Endothelial cell of umbilical vein (primary cell): ENCODE data around the gene CLCN6. TPM values are rescaled to one million over a fixed set of nuclear protein-coding genes. Genes with fewer than 3 reads are reported as not detected.

Experiments
- BruUV-seq: library from RNA; stranded (reverse); fragments of 400-500 nt; replicated peaks from 2 replicates; lab custom pipeline; 2021; lab: Mats Ljungman, UMichigan
- CTCF ChIA-PET: fragments of 300-600, 350-600 bp; sonication (Branson Sonifier 250); formaldehyde crosslinking; loops from one replicate; lab custom pipeline; 2021; ENCODE audit warnings: antibody characterized with exemption, inconsistent platforms; lab: Charles Lee
- POLR2A ChIA-PET: fragments of 300-600, 350-600 bp; sonication (Branson Sonifier 250); formaldehyde crosslinking; loops from one replicate; lab custom pipeline; 2021; ENCODE audit warnings: antibody characterized with exemption, inconsistent platforms; lab: Charles Lee
- DNase-seq: peaks from one replicate; pipeline ENCODE4 v3.0.0-alpha.2; 2011; ENCODE audit warnings: low read depth, low spot score
- FAIRE-seq: peaks from 2 replicates; lab custom pipeline; 2011; peaks lifted over from hg19 to GRCh38; lab: Jason Lieb, UNC
- H2AFZ ChIP-seq: 2 replicates; pipeline ENCODE4 v1.6.0; 2012; ENCODE audit warnings: low read depth, low read length, control low read depth, inconsistent platforms
- H3K27ac ChIP-seq: 2 replicates; pipeline ENCODE4 v1.5.1; 2011; ENCODE audit warnings: low read depth, mild to moderate bottlenecking, control low read depth, low read length, moderate library complexity; ENCODE audit not compliant: insufficient read depth
- H3K27me3 ChIP-seq, 2 experiments: 2 replicates each; pipeline versions ENCODE4 v1.6.0 to v1.6.1; 2011; ENCODE audit warnings: low read length in 2 of 2, mixed read lengths in 1 of 2; ENCODE audit not compliant: control insufficient read depth in 2 of 2, insufficient read depth in 2 of 2
- H3K36me3 ChIP-seq, 2 experiments: 2 replicates in 1 of 2; 3 replicates in 1 of 2; pipeline ENCODE4 v1.5.1; 2011; ENCODE audit warnings: low read length in 2 of 2, mild to moderate bottlenecking in 1 of 2, moderate library complexity in 1 of 2; ENCODE audit not compliant: control insufficient read depth in 2 of 2, insufficient read depth in 2 of 2; ENCODE audit errors: extremely low read depth in 1 of 2
- H3K4me1 ChIP-seq: 3 replicates; pipeline ENCODE4 v1.5.1; 2011; ENCODE audit warnings: mild to moderate bottlenecking, low read length; ENCODE audit not compliant: control insufficient read depth, insufficient read depth; ENCODE audit errors: extremely low read depth
- H3K4me2 ChIP-seq: 2 replicates; pipeline ENCODE4 v1.6.1; 2011; ENCODE audit warnings: low read length, control low read depth, mixed read lengths; ENCODE audit not compliant: insufficient read depth
- H3K4me3 ChIP-seq, 3 experiments: fragments of 200-600 bp in 1 of 3; sonication (generic), shearing (Covaris generic) in 1 of 3; replicated peaks in 1 of 3; 2 replicates each; pipeline ENCODE4 v1.5.1; 2011 to 2016; ENCODE audit warnings: control low read depth in 3 of 3, low read length in 3 of 3, mild to moderate bottlenecking in 2 of 3, inconsistent platforms in 1 of 3, low read depth in 1 of 3, moderate library complexity in 1 of 3; ENCODE audit not compliant: insufficient read depth in 1 of 3
- H3K79me2 ChIP-seq: 2 replicates; pipeline ENCODE4 v1.6.0; 2012; ENCODE audit warnings: low read length, inconsistent platforms; ENCODE audit not compliant: control insufficient read depth, insufficient read depth
- H3K9ac ChIP-seq: replicated peaks from 2 replicates; pipeline ENCODE3; 2011; ENCODE audit warnings: low read length, control low read depth; ENCODE audit not compliant: insufficient read depth; ENCODE audit errors: extremely low read depth
- H3K9me1 ChIP-seq: replicated peaks from 3 replicates; pipeline ENCODE4 v1.6.0; 2011; ENCODE audit warnings: mild to moderate bottlenecking, low read length; ENCODE audit not compliant: control insufficient read depth, insufficient read depth; ENCODE audit errors: extremely low read depth
- H3K9me3 ChIP-seq: replicated peaks from 2 replicates; pipeline ENCODE4 v1.5.1; 2012; ENCODE audit warnings: low read length, inconsistent platforms; ENCODE audit not compliant: control insufficient read depth, insufficient read depth
- H4K20me1 ChIP-seq: replicated peaks from 2 replicates; pipeline ENCODE3; 2011; ENCODE audit warnings: mild to moderate bottlenecking, low read length; ENCODE audit not compliant: control insufficient read depth, insufficient read depth; ENCODE audit errors: extremely low read depth
- CTCF ChIP-seq, 2 donors: IDR thresholded peaks; 1 replicate in 1 of 2; 2 replicates in 1 of 2; pipeline ENCODE4 v1.5.1; 2011; ENCODE audit warnings: low read length in 2 of 2, mild to moderate bottlenecking in 2 of 2, moderate library complexity in 2 of 2, control low read depth in 1 of 2, inconsistent platforms in 1 of 2, low read depth in 1 of 2; ENCODE audit not compliant: insufficient read depth in 1 of 2; ENCODE audit errors: extremely low read depth in 1 of 2
- EZH2 ChIP-seq: IDR thresholded peaks from 2 replicates; pipeline ENCODE4 v1.6.1; 2012; ENCODE audit warnings: borderline replicate concordance, low read depth, mild to moderate bottlenecking, moderate library complexity, low read length, inconsistent platforms; ENCODE audit not compliant: severe bottlenecking
- FOS ChIP-seq: IDR thresholded peaks from 2 replicates; pipeline ENCODE4 v1.6.1; 2011; ENCODE audit warnings: mild to moderate bottlenecking, low read length, moderate library complexity, borderline replicate concordance; ENCODE audit not compliant: insufficient read depth
- GATA2 ChIP-seq: IDR thresholded peaks from 2 replicates; pipeline ENCODE4 v1.7.0; 2011; ENCODE audit warnings: low read depth, mild to moderate bottlenecking, moderate library complexity, mixed read lengths, low read length; ENCODE audit not compliant: insufficient read length, insufficient read depth
- JUN ChIP-seq: IDR thresholded peaks from 2 replicates; pipeline ENCODE4 v1.6.1; 2011; ENCODE audit warnings: borderline replicate concordance, low read depth; ENCODE audit not compliant: insufficient read length, insufficient read depth
- MYC ChIP-seq: IDR thresholded peaks from one replicate; pipeline ENCODE4 v1.6.1; 2011; ENCODE audit warnings: mild to moderate bottlenecking, low read depth, low read length
- POLR2A ChIP-seq: IDR thresholded peaks from 2 replicates; pipeline ENCODE4 v1.6.1; 2012; ENCODE audit warnings: low read depth, mild to moderate bottlenecking, control low read depth, low read length
- POLR2AphosphoS5 ChIP-seq: IDR thresholded peaks from 2 replicates; pipeline ENCODE4 v1.6.1; 2012; ENCODE audit warnings: low read depth, mild to moderate bottlenecking, control low read depth, low read length, moderate library complexity; ENCODE audit not compliant: insufficient read depth
- dilution Hi-C: fragments of 300-500 bp; cut with MboI; formaldehyde crosslinking; loops from one replicate; pipeline ENCODE4 v1.15.0; 2019; ENCODE audit warnings: low sequenced_read_pairs; ENCODE audit not compliant: extremely low pct_ligation_motif_present
- intact Hi-C: fragments of 100-400 bp; cut with micrococcal nuclease; formaldehyde crosslinking; loops from one replicate; pipeline ENCODE4 v1.10.0; 2022
- polyA plus RNA-seq, 4 experiments: library from polyadenylated mRNA; depleted of rRNA in 3 of 4; stranded (reverse) in 3 of 4; unstranded in 1 of 4; fragments of >200 nt; gene quantifications; 2 replicates each; pipeline versions ENCODE4 v1.2.1 to v1.2.3, GENCODE V29; 2011 to 2012; ENCODE audit warnings: missing spikeins in 1 of 4
- total RNA-seq: library from RNA; stranded (reverse); gene quantifications from 2 replicates; pipeline ENCODE4 v1.2.3, GENCODE V29; 2021
- TF ChIP-seq, protein P1 (sequence below): IDR thresholded peaks from 2 replicates; pipeline ENCODE4 v1.6.1; 2011; ENCODE audit not compliant: insufficient read depth, insufficient read length

The CLCN6 gene
- total and polyA plus RNA-seq, 2 donors (not counting 3 experiments of a cell fraction or from before 2014, with no cell fraction given) = 20.4 to 41.2 TPM

- no peak for TF ChIP-seq JUN
- no peak for TF ChIP-seq MYC
- no peak for TF ChIP-seq GATA2
- no peak for TF ChIP-seq POLR2A
- TF ChIP-seq, protein P1, sequence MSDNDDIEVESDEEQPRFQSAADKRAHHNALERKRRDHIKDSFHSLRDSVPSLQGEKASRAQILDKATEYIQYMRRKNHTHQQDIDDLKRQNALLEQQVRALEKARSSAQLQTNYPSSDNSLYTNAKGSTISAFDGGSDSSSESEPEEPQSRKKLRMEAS = no peak
- no peak for TF ChIP-seq POLR2AphosphoS5
- BruUV-seq = no TSS peak
- no peak overlapping the region for H3K9ac ChIP-seq
- ChIA-PET POLR2A (no interaction called here), CTCF (interaction anchor here (1.0 kb wide), 1 partner anchor 16 kb away, joined by 3 read pairs; no protein-coding TSS in a partner anchor)
- H2AFZ ChIP-seq = no peak overlapping the region
- H4K20me1 ChIP-seq = no peaks in the 10 kb centered on the region
- peaks cover 0 to 3% of the 10 kb centered on the region in 2 experiments for H3K27me3 ChIP-seq
- H3K79me2 ChIP-seq = no peaks in the 10 kb centered on the region
- H3K27ac ChIP-seq = no peak overlapping the region
- intact Hi-C loops (no loop called here), dilution Hi-C loops (no loop called here)
- H3K9me3 ChIP-seq = no peaks in the 10 kb centered on the region
- H3K4me3 ChIP-seq = no peak overlapping the region
- no peak overlapping the region for H3K4me2 ChIP-seq
- H3K9me1 ChIP-seq = no peaks in the 10 kb centered on the region
- no peak for FAIRE-seq
- H3K36me3 ChIP-seq = no peaks in the 10 kb centered on the region
- no peak for DNase-seq
- peaks cover 4% of the 10 kb centered on the region for H3K4me1 ChIP-seq
Measured at GRCh38 chr1:11766429-11766776, 39.6 kb upstream of the CLCN6 start.

DNA sequence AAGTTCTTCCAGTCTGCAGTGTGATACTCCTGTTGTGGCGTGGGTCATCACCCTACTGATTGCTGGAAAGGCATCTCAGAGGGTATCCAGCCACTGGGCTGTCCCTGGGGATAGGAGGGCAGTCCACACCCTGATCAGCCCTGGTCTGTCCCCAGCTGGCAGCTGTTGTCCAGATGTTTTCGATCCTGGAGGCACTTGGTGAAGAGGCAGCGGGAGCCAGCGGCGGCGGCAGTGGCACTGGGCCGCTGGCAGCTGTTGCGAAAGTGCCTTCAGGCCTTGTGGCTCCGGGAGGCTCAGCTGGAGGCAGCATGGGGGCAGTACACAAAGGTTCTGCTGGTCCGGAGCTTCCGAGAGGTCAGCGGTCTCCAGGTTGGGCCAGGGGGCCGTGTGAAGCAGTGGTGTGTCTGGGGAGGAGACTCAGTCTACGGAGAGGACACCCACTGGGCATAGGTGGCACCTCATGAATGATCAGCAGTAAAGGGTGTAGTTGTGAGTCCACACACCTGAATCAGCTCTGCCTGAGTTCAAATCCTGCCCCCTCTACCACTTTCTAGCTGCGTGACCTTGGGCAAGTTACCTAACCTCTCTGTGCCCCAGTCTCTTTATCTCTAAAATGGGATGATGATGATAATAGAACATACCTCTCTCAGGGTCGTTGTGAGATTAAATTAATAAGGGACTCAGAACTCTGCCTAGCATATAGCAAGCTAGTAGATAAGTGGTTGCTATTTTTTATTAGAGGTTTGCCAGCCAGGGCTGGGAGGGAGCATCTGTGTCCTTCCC, 37.9 kb upstream of the CLCN6 start:
- BruUV-seq = no TSS peak
- POLR2A ChIA-PET = no interaction called here
- intact Hi-C loops = no loop called here

More for the DNA sequence above, 37.9 kb upstream of the CLCN6 start:
- FAIRE-seq (no peak), DNase-seq (no peak)
- Histone ChIP-seq H3K27ac (no peak overlapping the region), H2AFZ (no peak overlapping the region), H3K9ac (no peak overlapping the region), H3K9me1 (no peaks in the 10 kb centered on the region), H3K36me3 (no peaks in the 10 kb centered on the region), H4K20me1 (no peaks in the 10 kb centered on the region), H3K4me2 (no peak overlapping the region), H3K4me1 (peaks cover 4% of the 10 kb centered on the region), H3K79me2 (no peaks in the 10 kb centered on the region), H3K27me3 (no peaks in the 10 kb centered on the region), H3K4me3 (no peak overlapping the region), H3K9me3 (no peaks in the 10 kb centered on the region)
- CTCF ChIA-PET = no interaction called here
- dilution Hi-C loops = no loop called here
- TF ChIP-seq EZH2 (no peak), JUN (no peak), GATA2 (no peak), MYC (no peak), POLR2AphosphoS5 (no peak), POLR2A (no peak), CTCF (IDR thresholded peaks at IDR 0.05; ENCODE audit: extremely low read depth in 1 of 2, insufficient read depth in 1 of 2, low read depth in 1 of 2, low read length in 2 of 2) (no peak), FOS (no peak)
- TF ChIP-seq, protein P1 = no peak
